Fibroblast of the conjunctiva (primary cell): ENCODE results near the gene SLC45A2.
"Not testable (repeated sequence)": the region's sequence is repeated elsewhere in the genome, so short reads cannot be mapped to it uniquely, and the experiment has no call there.

Experiments used
- DNase-seq: peaks from one replicate; pipeline ENCODE4 v3.0.0-alpha.2; 2010; ENCODE audit warnings: low read depth

The SLC45A2 gene, protein sequence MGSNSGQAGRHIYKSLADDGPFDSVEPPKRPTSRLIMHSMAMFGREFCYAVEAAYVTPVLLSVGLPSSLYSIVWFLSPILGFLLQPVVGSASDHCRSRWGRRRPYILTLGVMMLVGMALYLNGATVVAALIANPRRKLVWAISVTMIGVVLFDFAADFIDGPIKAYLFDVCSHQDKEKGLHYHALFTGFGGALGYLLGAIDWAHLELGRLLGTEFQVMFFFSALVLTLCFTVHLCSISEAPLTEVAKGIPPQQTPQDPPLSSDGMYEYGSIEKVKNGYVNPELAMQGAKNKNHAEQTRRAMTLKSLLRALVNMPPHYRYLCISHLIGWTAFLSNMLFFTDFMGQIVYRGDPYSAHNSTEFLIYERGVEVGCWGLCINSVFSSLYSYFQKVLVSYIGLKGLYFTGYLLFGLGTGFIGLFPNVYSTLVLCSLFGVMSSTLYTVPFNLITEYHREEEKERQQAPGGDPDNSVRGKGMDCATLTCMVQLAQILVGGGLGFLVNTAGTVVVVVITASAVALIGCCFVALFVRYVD

DNA sequence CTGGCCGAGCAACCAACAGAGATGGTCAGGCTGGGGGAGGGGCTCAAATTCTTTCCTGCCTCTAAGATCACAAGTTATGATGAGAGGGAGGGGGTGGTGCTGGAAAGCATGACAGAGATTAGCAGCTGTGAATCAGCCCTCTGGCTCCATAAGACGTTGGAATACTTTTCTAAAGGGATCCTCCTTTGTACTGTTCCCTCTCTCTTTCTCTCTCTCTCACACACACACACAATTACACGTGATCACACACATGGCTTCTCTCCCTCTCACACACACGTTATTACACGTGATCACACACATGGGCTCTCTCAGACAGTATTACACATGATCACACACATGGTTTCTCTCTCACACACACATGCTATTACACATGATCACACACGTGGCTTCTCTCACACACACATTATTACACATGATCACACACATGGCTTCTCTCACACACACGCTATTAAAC is at the start of gene SLC45A2:
TSS of gene SLC45A2 (minus strand) at position 23 of the 454 bp plus-strand sequence. CDS start 110 bp downstream, outside the sequence.
- DNase-seq: no peak

- DNase-seq: no peak
Measured at GRCh38 chr5:34031966-34032365, 47.5 kb upstream of the SLC45A2 start.

DNA sequence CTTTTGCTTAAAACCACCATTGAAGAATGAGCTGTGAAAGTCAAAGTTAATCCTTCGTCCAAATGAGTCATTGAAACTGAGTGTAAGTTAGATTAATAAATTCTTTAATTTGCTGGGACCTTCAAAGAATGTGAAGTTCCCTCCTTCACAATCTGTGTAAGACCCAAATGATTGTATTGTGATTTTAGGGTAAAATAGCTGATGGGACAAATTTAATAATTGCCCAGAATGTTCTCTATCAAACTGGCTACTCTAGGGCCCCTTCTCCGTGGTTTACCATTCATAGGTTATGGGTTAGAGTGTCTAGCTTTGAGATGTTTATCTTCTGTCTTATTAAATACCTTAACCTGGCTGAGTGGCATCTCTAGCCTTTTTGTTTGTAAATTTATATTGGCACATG is 46.6 kb upstream of the SLC45A2 start:
- no peak for DNase-seq

DNA sequence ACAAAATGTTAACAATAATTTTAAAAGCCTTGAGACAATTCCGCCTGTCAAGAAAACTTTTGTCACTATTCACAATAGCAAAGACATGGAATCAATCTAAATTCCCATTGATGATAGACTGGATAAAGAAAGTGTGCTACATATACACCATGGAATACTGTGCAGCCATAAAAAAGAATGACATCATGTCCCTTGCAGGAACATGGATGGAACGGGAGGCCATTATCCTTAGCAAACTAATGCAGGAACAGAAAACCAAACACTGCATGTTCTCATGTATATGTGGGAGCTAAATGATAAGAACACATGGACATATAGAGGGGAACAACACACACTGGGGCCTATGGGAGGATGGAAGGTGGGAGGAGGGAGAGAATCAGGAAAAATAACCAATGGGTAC is 46.1 kb upstream of the SLC45A2 start:
- DNase-seq: not testable (repeated sequence)

- no peak for DNase-seq
Measured at GRCh38 chr5:34030048-34030447, 45.6 kb upstream of the SLC45A2 start.

GRCh38 chr5:34028349-34028748 is 43.9 kb upstream of the SLC45A2 start:
- no peak for DNase-seq

DNA sequence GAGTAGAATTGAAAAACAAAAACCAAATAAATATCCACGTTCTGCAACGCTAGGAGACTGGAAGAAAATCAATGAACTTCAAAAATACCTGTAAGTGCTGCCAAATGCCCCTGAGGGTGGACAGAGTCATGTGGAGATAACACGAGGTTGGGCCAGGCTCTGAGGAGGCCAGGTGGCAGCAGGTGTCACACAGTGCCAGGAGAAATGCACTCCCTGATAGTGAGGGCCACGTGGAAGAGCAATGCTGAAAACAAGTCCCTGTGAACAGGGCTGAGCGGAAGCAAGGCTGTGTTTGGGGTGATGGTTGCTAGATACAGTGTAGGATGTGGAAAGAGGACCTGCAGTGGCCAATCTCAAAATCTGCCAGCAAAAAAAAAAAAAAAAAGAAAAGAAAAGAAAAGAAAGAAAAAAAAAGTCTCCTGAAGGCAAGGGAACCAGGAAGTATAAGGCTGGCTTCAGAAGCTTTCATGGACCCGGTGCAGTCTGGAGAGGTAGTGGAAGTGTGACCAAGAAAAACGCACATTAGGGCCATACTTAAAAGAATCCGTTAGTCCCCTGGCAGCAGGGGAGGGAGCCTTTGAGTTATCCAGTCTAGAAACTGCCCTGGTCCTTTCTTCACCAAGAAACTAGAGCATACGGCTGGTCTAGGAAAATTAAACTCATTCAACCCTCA is 41.7 kb upstream of the SLC45A2 start:
- no peak for DNase-seq

GRCh38 chr5:34022121-34022705 is 37.7 kb upstream of the SLC45A2 start:
- DNase-seq: no peak

DNA sequence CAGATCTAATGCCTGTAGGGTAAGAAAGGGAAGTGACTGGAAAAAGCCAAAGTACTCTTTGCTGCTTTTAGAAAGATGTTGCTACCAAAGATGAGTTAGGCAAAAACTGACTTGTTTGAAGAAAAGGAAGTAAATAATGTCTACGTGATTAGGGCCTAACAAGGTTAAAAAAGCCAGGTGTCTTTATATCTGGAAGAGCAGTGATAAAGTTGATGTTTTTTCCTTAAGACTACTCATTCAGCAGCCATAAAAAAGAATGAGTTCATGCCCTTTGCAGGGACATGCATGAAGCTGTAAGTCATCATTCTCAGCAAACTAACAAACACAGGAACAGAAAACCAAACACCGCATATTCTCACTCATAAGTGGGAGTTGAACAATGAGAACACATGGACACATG is 36.8 kb upstream of the SLC45A2 start:
- DNase-seq: no peak

GRCh38 chr5:34020726-34021125 is 36.2 kb upstream of the SLC45A2 start:
- no peak for DNase-seq

- DNase-seq: no peak
Measured at GRCh38 chr5:34017254-34017653, 32.8 kb upstream of the SLC45A2 start.

GRCh38 chr5:34016750-34017149 is 32.3 kb upstream of the SLC45A2 start:
- DNase-seq: no peak

DNA sequence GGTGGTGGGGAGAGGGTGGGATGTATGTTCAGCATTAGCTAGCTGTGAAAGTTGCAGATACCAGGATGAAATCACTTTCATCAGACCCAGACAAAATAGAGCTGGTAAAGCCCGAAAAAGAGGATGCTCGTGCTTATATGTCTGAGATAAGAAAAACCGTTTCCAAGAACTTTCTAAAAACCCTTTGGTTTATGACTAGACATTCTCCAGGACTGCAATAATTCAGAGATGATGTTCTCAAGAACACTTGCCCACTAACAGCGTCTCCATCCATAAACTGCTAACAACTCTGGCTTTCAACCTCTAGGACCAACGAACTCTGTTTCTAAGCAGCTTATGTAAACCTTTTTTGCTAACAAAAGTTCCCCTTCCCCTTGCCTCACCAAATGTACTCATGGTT is 31.7 kb upstream of the SLC45A2 start:
- no peak for DNase-seq

DNA sequence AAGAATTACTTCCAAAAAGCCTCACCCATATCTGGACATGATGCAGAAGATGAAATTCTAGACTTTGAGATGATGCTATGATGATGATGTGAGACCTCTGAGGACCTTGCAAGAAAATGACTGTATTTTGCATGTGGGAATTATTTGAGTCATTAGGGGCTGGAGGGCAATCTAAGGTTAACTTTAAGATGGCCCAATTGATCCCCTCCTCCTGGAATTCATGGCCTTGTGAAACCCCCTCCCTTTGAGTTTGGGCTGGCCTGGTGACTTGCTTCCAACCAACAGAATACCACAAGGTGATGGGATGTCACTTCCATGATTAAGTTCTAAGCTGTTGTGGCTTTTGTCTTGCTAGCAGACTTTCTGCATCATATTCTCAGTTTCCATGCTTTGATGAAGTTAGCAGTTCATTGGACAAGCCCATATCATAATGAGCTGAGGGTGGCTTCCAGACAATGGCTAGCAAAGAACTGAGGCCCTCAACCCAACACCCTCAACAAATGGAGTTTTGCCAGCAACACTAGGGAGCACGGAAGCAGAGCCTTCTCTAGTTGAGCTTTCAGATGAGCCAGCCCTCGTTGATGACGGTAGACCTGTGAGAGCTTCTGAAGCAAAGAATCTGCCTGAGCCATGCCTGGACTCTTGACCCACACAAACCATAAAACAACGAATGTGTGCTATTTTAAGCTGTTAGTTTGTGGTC is 30.8 kb upstream of the SLC45A2 start:
- no peak for DNase-seq

DNA sequence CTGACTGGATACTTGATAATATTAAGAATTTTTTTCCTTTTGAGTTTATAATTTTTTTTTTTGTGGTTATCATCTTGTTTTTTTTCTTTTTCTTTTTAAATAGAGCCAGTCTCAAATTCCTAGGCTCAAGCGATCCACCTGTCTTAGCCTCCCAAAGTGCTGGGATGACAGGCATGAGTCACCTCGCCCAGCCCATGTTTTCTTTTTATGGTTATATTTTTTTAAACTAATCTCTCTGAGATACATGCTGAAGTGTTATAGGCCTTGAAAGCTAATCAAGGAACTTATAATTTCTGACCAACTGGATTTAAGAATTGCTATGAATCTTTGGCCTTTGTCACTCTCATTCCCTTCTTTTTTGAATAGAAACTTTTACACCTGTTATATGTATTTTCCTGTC is 30.1 kb upstream of the SLC45A2 start:
- no peak for DNase-seq

- DNase-seq: no peak
Measured at GRCh38 chr5:34013547-34013946, 29.1 kb upstream of the SLC45A2 start.

GRCh38 chr5:34012791-34013190 is 28.3 kb upstream of the SLC45A2 start:
- no peak for DNase-seq

DNA sequence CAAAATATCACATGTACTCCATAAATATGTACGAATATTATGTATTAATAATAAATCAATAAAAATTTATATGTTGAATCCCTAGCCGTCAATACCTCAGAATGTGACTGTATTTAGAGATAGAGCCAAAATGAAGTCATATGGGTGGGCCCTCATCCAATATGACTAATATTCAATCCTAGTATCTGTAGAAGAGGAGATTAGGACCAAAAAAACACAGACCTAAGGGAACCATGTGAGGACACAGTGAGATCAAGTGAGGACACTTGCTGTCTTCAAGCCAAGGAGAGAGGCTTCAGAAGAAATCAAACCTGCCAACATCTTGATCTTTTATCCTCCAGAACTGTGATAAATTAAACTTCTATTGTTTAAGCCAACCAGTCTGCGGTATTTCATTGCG is 27.0 kb upstream of the SLC45A2 start:
- no peak for DNase-seq

- not testable (repeated sequence) for DNase-seq
Measured at GRCh38 chr5:34010146-34010545, 25.7 kb upstream of the SLC45A2 start.

GRCh38 chr5:34009610-34010009 is 25.1 kb upstream of the SLC45A2 start:
- no peak for DNase-seq

GRCh38 chr5:34008802-34009201 is 24.3 kb upstream of the SLC45A2 start:
- DNase-seq: no peak
